ENCODE results near the gene HOXB3.

HOXB3 gene

GRCh38 chr17:48561884-48562810, 27.9 kb downstream of the HOXB3 start (continued):
- peak; percentile 97 for TF ChIP-seq PRDM6 (tag by site-specific recombination; IDR thresholded peaks at IDR 0.05)
- TF ChIP-seq OVOL3 (tag by site-specific recombination; IDR thresholded peaks at IDR 0.05), result 0 out of 2 replicates have a peak, but pooled peaks have one; percentile 35
- no peak for TF ChIP-seq ZNF747 (tag by site-specific recombination; IDR thresholded peaks at IDR 0.05)
- TF ChIP-seq PRDM10 (tag by site-specific recombination; IDR thresholded peaks at IDR 0.05), result 0 out of 2 replicates have a peak, but pooled peaks have one; percentile 33
- no peak for TF ChIP-seq ZNF626 (tag by site-specific recombination; IDR thresholded peaks at IDR 0.05)
- no peak for TF ChIP-seq GLI2 (tag by site-specific recombination; IDR thresholded peaks at IDR 0.05; ENCODE audit: borderline replicate concordance, low read depth)
- TF ChIP-seq ZNF48 (tag by site-specific recombination; IDR thresholded peaks at IDR 0.05), result no peak
- peak; percentile 32; the same call in 1 of the 2 replicates for TF ChIP-seq ZNF423 (tag by site-specific recombination; IDR thresholded peaks at IDR 0.05)
- peak; percentile 92 for TF ChIP-seq ZEB2 (tag by site-specific recombination; IDR thresholded peaks at IDR 0.05)
- no peak for TF ChIP-seq ZNF148 (tag by site-specific recombination; IDR thresholded peaks at IDR 0.05; ENCODE audit: borderline replicate concordance)
- TF ChIP-seq ZIC2 (tag by site-specific recombination; IDR thresholded peaks at IDR 0.05), result peak; percentile 15; the same call in 1 of the 2 replicates
- no peak for TF ChIP-seq ZNF776 (tag by site-specific recombination; IDR thresholded peaks at IDR 0.05; ENCODE audit: borderline replicate concordance)
- TF ChIP-seq ZNF391 (tag by site-specific recombination; IDR thresholded peaks at IDR 0.05; ENCODE audit: borderline replicate concordance, low read depth), result no peak; the same call in 1 of the 2 replicates
- TF ChIP-seq ELK4 (IDR thresholded peaks at IDR 0.05; ENCODE audit: borderline replicate concordance, low read depth, low read length), result no peak
- TF ChIP-seq ZNF473 (tag by site-specific recombination; IDR thresholded peaks at IDR 0.05), result no peak
- TF ChIP-seq ZNF501 (tag by site-specific recombination; IDR thresholded peaks at IDR 0.05), result peak; percentile 69; the same call in 1 of the 2 replicates
- peak; percentile 85 for TF ChIP-seq ZNF513 (tag by site-specific recombination; IDR thresholded peaks at IDR 0.05)
- TF ChIP-seq ZNF223 (tag by site-specific recombination; IDR thresholded peaks at IDR 0.05), result no peak; the same call in 1 of the 2 replicates
- no peak for TF ChIP-seq YY1 (tag by site-specific recombination; IDR thresholded peaks at IDR 0.05)
- peak; percentile 88; the same call in 1 of the 2 replicates for TF ChIP-seq MZF1 (tag by site-specific recombination; IDR thresholded peaks at IDR 0.05; ENCODE audit: borderline replicate concordance)
- TF ChIP-seq ZNF677 (tag by site-specific recombination; IDR thresholded peaks at IDR 0.05), result no peak
- peak; percentile 75 for TF ChIP-seq INSM2 (tag by site-specific recombination; IDR thresholded peaks at IDR 0.05)
- no peak for TF ChIP-seq ZNF660 (tag by site-specific recombination; IDR thresholded peaks at IDR 0.05)
- TF ChIP-seq KLF1 (tag by site-specific recombination; IDR thresholded peaks at IDR 0.05), result no peak
- TF ChIP-seq ZNF112 (tag by site-specific recombination; IDR thresholded peaks at IDR 0.05), result no peak

Data from HEK293 (cell line).